Stimulated activated CD8-positive, alpha-beta memory T cell treated with anti-CD3 and anti-CD28 coated beads, Interleukin-15, amount 100 ng/mL, for 4 hours (primary cell): ENCODE data around the gene DNAJB13.
"Not testable (repeated sequence)": the region's sequence is repeated elsewhere in the genome, so short reads cannot be mapped to it uniquely, and the experiment has no call there.

ENCODE experiments used
- DNase-seq, 2 donors: peaks; one replicate each; pipeline ENCODE4 v3.0.0-alpha.2; 2020; ENCODE audit warnings: low read depth in 2 of 2

Gene DNAJB13

DNA sequence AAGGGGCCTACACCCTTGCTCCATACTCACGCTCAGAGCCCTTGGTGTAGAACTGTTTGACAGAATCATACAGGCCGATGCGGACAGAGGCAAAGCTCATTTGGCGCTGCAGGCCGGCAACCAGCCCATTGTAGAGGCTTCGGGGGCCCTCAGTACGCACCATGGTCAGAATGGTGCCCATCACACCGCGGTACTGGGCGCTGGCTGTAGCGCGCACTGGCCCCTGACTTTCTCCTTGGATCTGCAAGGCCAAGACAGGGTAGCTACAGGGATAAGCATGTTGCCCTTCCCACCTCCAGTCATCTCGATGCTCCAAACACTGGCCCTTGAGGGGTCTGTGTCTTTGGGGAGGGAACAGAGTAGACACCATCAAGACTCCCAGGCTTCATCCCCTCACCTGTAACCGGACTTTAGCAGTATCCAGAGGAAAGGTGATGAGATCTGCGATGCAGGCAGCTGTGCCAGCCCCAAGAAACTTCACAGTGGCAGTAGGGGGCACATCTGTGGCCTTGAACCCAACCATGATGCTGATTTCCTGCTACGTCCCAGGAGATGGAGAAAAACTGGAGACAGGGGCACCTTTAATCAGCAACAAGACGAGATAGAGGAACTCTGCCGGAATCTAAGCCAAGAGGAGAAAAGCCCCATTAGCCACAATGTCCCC, 27.2 kb downstream of the DNAJB13 start:
- no peak for DNase-seq

DNA sequence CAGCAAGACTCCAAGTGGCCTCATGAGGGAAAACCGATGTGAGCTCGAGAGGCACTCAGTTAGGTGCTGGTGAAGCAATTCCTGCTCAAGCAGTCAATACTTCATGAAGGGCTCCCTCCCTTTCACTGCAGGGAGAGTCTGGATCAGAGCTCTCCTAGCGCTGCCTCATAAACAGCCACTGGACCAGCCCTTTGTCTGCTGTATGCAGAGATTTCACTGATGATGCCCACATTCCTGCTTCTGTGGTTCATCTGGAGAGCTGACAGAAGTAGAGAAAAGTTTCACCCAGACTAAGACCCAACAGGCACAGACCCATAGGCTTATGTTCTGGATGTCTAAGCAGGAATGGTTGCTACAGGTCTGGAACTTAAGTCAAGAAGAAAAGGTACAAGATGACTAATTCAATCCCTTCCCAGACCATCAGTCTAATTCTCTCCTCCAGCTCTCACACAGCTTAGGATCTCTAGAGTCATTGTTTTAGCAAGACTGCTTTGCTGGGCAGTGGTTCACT, 27.8 kb downstream of the DNAJB13 start:
- no peak for DNase-seq

DNA sequence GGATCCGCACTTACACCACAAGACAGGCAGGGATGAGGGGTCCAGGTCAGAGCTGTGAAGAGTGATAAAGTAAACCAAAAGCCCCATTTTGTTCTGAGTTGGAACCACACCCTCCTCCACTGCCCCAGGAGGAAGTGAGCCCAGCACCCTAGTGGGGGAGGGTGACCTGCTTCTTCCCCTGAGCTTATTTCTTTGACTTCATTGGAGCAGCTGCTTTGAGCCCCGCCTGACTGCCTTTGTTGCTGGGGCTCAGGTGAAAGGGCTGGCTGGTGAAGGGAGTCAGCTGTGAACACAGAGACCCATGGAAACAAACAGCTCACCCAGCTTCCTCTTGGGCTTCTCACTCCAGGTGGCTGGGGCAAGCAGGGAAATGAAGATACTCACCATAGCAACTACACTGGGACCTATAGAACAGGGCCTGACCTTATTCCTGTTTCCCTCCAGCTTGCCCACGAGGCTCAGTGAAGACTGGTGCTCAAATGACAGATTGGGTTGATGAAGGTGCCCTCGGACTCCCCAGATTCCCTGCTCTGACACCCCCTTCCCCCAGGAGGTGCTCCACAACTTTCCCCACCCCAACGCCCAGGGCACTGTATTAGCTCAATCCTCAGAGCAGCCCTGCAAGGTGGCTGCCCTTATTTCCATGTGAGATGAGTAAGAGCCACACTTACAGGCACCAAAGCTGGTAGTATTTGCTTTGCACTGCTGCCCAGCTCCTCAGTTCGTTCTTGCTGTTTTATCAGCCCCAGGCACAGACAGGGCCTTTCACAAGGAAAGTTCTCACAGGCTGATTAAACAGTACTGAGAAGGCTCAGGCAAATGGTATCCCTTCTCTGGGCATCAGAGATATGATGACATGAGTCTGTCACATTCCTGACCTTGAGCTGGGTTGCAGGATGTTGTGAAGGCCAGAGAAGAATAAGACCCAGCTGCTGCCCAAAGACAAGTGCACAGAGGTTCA, 29.5 kb downstream of the DNAJB13 start:
- DNase-seq = peak; percentile 46 to 49

DNA sequence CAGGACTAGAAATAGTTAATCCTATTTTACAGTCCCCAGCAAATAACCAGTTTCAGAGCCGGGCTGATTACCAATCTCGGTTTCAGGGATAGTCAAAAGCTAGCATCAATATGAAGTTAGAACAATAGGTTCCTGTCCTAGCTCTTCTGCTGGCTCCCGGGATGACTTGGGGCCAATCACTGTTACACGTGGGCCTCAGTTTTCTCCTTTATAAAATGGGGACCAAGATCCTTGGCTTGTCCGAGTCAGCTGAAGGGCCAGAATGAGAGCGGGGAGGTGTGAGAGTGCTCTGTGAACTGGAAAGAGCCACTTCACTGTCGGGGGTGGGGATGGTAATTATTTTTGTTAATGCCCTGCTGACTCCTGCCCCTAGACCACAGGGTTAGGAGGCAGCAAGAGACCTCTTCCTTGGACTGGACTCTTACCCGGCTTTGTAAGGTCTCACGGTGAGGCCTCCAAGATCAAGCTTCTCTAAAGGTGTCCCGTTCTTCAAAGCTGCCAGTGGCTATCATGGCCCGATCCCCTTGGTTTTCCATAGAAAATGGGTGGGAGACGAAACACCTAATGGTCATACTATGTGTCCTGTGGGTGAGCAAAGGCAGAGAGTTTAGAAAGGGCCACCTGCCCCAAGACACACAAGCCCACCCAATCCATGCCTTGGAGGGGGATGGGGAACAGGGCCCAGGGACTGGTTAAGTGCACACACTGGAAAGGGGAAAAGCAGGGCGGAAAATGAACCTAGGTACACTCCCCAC, 30.4 kb downstream of the DNAJB13 start:
- no peak for DNase-seq

DNA sequence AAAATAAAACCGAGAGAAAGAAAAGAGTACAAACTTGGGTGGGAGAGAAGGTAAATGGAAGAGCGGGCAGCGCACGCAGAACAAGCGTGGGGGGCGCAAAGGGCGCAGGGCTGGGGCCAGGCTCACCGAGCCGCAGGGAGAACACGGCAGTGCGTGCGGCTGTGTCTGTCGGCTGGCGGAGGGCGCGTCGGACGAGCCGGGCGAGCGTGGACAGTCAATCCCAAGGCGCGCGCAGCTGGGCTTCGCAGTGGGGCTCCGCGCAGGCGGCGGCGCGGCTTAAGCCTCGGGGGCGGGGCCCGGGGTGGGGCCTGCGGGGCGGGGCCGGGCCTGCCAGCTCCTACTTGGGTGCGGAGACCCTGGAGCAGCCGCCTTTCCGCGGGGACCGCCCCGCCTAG, 31.8 kb downstream of the DNAJB13 start, which contains the start of gene UCP2:
UCP2 (minus strand) TSS at position 249 of the 395 bp plus-strand sequence. CDS start 4,465 bp downstream, outside the sequence.
- peak; percentile 57 to 71 for DNase-seq

DNA sequence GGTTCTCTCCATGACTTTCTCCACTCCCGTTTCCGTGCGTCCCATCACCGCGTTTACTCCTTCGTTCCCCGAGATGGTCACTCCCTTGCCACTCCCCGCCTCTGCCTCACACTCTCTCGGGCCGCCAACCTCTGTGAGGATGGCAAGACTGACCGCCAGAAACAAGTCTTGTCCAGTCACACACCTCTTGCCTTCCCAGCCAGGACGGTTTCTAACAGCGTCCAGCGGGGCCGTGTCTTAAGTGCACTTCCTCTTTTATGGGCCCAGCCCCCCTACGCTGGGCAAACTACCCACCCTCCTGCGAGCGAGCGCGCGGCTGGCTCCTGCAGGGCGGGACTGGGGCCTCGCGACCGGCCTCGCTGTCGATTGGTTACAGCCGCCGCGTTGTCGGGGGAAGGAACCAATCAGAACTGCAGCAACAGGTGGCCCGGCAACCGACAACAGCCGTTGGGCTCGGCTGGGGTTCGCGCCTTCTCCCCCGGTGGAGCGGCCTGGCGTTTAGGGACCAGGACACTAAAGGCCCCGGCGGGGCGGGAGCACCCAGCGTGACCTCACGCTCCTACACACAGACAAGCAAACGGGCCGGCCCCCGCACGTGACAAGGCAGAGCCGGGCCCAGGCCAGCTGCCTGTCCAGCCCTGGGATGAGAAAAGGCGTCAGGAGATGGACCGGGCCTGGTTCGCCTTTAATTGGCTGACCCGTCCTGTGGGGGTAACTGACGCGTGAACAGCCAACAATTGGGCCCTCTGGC, 32.3 kb downstream of the DNAJB13 start:
- DNase-seq = peak; percentile 84 to 86

DNA sequence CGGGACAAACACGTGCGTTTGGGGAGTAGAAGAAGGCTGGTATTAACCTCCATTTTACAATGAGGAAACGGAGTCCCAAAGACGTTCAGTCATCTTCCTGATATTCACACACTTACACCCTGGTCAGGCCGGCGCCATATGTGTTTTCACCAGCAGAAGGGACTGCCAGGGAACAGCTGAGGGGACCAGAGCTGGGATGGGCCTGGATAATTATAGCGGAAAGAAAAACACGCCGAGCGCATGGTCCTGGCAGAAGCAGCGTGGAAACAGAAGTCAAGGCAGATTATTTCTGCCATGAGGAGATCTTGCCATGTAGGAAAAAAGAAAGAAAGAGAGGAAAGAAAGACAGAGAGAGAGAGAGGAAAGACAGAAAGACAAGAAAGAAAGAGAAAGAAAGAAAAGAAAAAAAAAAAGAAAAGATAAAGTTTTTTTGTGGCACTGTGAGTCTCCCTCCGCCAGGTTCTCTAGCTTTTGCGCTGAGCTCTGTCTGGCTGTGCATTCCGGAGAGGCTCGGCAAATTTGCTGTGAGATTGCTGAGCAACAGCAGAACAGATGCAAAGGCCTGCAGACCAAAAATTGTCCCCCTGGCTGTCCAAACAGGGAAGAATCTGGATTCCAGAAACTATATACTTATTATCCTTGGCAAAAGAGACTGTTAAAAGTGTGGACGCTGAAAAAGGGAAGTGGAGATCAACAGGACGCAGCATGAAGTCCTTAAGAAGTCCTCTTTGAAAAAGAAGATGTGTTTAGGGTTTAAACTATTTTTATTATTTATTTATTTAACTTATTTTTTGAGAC, 33.1 kb downstream of the DNAJB13 start:
- DNase-seq = no peak

DNA sequence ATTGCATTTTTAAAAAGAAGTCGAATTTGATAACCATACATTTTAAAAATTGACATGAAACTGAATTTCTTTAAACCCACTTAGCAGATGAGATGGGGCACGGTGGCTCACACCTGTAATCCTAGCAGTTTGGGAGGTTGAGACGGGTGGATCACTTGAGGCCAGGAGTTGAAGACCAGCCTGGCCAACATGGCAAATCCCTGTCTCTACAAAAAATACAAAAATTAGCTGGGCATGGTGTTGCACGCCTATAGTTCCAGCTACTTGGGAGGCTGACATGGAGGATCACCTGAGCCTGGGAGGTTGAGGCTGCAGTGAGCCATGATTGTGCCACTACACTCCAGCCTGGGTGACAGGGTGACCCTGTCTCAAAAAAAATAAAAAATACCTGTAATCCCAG, 34.8 kb downstream of the DNAJB13 start:
- DNase-seq = not testable (repeated sequence)

DNA sequence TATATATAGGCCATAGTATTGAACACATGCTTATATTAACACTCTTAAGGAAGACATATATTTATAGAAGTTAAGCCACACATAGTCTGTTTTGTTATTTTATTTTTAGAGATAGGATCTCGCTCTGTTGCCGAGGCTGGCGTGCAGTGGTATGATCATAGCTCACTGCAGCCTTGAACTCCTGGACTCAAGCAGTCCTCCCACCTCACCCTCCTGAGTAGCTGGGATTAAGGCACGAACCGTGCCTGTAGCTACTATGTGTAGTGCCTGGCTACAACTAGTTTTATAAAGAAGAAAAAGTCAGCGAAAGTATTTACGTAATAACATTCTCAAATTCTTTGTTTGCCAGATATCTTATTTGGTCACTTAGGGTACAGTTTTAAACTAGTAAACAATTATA, 37.4 kb downstream of the DNAJB13 start:
- DNase-seq = no peak

DNA sequence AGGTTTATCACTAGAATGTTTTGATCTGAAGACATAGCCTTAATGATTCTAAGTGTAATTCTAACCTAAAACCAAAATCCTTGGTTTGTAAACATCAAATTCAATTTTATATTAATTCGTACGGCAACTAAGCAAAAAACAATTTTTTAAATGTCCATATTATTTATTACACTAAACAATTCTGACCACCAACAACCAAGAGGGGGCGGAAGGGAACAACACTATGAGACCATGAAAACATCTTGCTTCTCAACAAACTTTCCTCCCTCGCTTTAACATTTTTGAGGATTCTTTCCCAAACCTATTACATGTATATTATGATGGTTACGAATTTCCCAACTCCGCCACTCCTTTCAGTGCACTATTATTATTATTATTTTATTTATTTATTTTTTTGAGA, 38.3 kb downstream of the DNAJB13 start:
- DNase-seq = no peak

DNA sequence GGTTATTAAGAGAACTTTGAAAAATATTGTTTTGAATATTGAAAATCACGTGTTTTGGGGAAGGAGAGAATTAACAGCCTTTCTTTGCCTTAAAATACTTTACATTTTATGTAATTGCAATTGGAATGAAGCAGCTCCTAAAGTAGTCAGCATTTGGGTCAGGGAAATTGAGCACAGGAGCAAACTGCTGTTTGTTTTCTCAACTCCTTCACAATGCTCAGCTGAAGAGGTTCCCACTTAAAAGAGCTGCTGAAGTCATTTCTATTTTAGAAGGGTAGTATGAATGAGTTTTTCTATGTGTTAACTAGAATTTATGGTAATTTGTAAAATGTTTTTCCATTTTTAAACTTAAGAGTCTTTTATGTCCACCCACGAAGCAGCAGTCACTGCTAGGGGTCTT, 39.9 kb downstream of the DNAJB13 start:
- DNase-seq = no peak

DNA sequence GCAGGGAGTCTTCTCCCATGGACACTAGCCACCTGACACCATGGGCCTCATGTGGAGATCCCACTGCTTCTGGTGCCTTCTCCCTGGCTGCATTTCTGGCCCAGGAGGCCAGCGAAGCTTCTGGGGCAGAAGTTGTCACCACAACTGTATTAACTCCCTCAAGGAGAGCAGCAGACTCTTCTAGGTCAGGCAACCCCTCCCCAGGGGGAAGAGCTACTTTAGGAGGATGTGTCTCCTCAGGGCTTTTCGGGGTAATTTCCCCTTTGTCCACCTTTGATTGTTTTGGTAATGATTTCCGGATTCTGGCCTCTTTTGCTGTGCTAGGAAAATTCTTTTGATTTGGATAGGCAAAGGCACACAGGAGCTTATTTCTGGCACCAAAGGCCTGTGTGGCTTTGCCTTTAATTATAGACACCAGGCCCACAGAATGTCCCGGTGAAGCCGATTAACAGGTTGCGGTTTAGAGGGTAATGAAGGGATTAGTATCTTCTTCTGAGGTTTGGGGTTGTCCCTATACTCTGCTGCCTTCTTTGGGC, 40.7 kb downstream of the DNAJB13 start:
- no peak for DNase-seq

DNA sequence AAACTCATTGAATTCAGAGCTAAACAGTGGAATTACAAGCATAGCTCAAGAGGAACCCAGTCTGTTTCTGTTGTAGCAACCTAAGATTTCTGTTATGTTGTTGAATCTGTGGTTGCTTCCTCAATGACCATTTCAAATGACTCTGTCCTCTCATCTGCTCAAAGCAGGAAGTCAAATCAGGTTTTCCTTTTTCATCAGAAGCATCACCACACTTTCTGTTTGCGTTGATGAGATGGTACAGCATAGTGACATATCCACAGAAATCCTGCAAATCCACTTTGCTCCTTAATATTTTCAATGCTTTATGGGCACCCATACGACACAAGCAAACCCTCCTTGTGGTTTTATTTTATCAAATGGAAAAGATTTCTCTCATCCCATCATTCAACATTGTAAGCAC, 44.4 kb downstream of the DNAJB13 start:
- no peak for DNase-seq

DNA sequence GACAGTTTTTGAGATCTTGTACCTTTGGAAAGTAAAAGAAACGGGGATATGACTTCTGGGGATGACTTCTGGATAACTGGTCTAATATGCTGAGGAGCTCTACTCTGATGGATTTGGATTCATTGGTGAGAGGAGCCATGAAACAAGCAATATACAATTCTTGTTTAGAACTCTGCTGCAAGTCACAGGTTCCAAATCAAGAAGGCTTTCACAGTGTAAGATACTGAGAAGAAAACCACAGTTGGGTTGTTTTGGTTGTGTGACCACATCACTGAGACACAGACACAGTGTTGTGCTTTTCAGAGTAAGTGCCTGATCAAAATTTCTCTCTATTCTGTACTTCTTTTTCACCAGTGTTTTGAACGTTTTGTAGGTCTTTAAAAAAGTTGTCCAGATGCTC, 44.9 kb downstream of the DNAJB13 start:
- DNase-seq = no peak

DNA sequence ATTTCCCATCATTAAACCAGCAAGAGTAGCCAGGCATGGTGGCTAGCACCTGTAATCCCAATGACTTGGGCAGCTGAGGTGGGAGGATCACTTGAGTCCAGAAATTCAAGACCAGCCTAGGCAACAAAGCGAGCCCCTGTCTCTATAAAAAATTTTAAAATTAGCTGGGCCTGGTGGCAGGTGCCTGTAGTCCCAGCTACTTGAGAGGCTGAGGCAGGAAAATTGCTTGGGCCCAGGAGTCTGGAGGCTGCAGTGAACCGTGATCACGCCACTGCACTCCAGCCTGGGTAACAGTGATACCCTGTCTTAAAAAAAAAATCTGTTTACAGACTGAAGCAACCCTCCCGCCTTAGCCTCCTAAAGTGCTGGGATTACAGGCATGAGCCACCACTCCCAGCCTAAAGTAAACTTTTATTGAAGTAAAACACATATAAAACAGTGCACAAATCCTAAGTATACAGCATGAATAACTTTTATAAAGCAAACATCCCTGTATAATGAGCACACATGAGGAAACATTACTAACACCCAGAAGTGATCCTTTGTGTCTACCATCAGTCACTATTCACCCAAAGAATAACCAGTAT, 45.4 kb downstream of the DNAJB13 start:
- DNase-seq = no peak

DNA sequence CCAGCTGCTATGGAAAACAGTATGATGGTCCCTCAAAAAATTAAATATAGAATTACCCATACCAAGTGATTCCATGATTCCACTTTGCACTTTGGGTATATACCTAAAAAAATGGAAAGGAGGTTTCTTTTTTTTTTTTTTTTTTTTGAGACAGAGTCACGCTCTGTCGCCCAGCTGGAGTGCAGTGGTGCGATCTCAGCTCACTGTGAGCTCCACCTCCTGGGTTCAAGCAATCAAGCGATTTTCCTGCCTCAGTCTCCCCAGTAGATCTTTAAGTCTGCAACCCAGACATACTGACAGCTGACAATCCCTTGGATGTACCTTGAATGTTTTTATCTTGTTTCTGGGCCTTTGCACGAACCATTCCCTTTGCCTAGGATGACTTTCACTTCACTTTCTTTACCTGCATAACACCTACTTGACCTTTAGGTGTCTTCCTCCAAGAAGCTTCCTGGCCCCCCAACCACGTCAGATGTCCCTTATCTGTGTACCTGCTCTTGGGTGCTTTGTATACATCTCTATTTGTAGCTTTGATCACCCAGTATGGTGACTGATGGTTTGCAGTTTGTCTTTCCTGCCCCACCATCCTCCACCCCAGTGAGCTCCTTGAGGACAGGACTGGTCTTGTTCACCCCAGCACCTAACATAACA, 46.4 kb downstream of the DNAJB13 start:
- no peak for DNase-seq

DNA sequence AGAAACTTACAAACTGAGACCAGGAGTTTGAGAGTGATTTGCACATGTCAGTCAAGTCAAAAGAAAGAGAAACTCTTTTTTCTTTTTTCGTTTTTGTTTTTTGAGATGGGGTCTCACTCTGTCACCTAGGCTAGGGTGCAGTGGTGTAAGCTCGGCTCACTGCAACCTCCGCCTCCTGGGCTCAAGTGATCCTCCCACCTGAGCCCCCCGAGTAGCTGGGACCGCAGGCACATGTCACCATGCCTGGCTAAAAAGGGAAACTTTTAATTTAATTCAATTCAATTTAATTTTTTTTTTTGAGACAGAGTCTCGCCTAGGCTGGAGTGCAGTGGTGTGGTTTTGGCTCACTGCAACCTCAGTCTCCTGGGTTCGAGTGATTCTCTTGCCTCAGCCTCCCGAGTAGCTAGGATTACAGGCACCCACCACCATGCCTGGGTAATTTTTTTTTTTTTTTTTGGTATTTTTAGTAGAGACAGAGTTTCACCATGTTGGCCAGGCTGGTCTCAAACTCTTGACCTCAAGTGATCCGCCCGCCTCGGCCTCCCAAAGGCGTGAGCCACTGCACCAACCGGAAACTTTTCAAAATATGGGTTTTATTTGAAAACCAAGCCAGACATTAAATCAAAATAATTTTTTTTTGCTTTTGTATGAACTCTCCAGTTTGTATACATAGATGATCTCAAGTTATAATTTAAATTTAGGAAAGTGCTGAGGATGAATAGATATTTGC, 48.2 kb downstream of the DNAJB13 start:
- DNase-seq = no peak

DNA sequence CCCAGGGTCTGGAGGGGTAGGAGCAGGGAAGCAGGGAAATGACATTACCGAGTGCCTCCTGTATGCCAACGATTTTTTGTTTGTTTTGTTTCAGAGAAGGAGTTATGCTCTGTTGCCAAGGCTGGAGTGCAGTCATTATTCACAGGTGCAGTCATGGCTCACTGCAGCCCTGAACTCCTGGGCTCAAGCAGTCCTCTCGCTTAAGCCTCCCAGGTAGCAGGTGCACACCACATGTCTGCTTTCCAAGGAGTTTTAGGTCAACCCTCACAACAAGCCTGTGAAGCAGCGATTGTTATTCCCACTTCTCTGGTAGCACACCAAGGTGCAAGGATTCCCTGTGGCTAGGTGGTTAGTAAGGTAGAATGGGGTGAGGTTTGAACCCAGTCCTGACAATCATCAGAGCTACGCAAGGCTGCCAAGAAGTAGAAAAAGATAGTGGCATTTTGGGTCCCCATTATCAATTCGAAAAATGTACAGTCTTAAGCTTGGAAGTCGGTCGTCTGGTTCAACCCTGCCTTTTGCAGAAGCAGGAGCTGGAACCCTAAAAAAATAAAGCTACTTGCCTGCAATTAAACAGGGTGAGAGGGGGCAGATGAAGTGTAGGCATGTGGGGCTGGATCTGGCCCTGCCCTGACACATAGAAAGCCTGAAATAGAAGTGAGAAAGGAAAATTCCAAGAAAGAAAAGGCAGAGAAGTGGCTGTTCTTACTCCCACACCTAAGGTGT, 48.9 kb downstream of the DNAJB13 start:
- no peak for DNase-seq
